ENCODE data around the gene SYNGR2.

DNA sequence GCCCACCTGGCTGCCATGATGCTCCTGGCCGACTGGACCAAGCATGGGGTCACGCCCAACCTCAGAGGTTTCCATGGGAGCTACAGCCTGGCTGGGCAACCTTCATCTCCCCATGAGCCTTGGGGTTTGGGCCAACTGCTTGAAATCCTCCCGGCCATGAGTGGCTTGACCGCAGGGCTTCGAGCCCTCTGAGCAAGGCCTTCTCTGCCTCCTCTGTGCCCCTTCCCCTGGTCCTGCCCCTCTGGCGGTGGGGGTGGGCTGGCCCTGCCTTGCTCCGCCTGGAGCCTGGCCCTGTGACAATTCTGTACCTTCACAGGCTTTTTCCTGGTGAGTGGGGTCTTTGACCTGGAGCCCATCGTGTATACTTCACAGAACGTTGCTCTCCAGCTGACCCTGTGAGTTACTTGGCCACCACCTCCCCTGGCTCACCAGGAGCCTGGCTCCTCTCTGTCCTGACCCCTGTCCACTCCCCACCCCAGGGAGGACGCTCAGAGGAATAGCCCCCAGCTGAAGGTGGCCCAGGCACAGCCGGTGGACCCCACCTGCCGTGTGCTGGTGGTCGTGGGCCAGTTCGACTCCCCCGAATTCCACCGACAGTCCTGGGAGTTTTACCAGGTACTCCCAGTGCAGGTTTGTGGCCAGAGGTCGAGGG is 36.9 kb downstream of the SYNGR2 start:
- TF ChIP-seq ZNF473 (tag by site-specific recombination; IDR thresholded peaks at IDR 0.05) (no peak), ZNF18 (tag by site-specific recombination; IDR thresholded peaks at IDR 0.05) (no peak)

Measured in HEK293 (cell line).